Activated CD4-positive, alpha-beta T cell treated with anti-CD3 and anti-CD28 coated beads, Interleukin-2, amount 10 ng/mL, durations not matched to agents 24 days and 14 days (primary cell): ENCODE measurements around the gene MBP. TPM values are rescaled to one million over a fixed set of nuclear protein-coding genes. Genes with fewer than 3 reads are reported as not detected.

Experiments used
- DNase-seq: peaks from one replicate; pipeline ENCODE4 v3.0.0; 2022
- H3K27ac Mint-ChIP-seq: one replicate; pipeline ENCODE4 v1.8.0; 2022; ENCODE audit warnings: mild to moderate bottlenecking, mixed read lengths
- H3K27me3 Mint-ChIP-seq: one replicate; pipeline ENCODE4 v1.8.0; 2022; ENCODE audit warnings: mixed read lengths
- H3K36me3 Mint-ChIP-seq: one replicate; pipeline ENCODE4 v1.8.0; 2022; ENCODE audit warnings: low read depth, mild to moderate bottlenecking, mixed read lengths
- H3K4me1 Mint-ChIP-seq: one replicate; pipeline ENCODE4 v1.8.0; 2021; ENCODE audit warnings: mixed read lengths
- H3K4me3 Mint-ChIP-seq: one replicate; pipeline ENCODE4 v1.8.0; 2022; ENCODE audit warnings: mild to moderate bottlenecking, moderate library complexity, mixed read lengths
- H3K9me3 Mint-ChIP-seq: one replicate; pipeline ENCODE4 v1.8.0; 2021; ENCODE audit warnings: mixed read lengths
- intact Hi-C: fragments of 100-400 bp; cut with micrococcal nuclease; formaldehyde crosslinking; loops from one replicate; pipeline ENCODE4 v1.15.1; 2023
- total RNA-seq: library from RNA; stranded (reverse); gene quantifications from 2 replicates; pipeline ENCODE4 v1.2.3, GENCODE V29; 2022

MBP gene
- total RNA-seq, 1 donor from 2014 or later, result 63.1 TPM

DNA sequence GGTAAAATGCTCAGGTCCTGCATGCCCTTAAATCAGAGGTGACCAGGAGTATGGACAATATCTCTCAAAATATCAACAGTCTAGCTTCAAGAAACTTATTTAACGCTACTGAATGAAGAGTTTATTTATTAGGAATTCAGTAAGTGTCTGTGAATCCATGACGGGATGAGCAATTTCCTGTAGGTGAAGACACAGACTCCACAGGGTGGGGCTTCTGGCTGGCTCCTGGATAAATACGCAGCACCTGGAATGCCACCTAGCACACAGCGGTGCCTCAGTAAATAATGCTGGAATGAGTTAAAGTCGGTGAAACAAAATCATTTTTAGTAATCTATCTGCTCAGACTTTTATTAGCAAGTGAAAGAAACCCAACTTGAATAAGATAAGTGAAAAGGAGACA, 29.4 kb upstream of the MBP start:
- Mint-ChIP-seq H3K36me3 (no peaks in the 10 kb centered on the region), H3K4me1 (no peaks in the 10 kb centered on the region), H3K4me3 (no peak overlapping the region), H3K9me3 (no peaks in the 10 kb centered on the region), H3K27me3 (peaks cover 13% of the 10 kb centered on the region), H3K27ac (no peak overlapping the region)
- no peak for DNase-seq
- intact Hi-C loops, result no loop called here

- intact Hi-C loops, result no loop called here
- Mint-ChIP-seq H3K27ac (no peak overlapping the region), H3K9me3 (no peaks in the 10 kb centered on the region), H3K36me3 (no peaks in the 10 kb centered on the region), H3K4me3 (no peak overlapping the region), H3K4me1 (no peaks in the 10 kb centered on the region), H3K27me3 (peaks cover 14% of the 10 kb centered on the region)
- no peak for DNase-seq
Observed at GRCh38 chr18:77161383-77161782, 28.8 kb upstream of the MBP start.

- Mint-ChIP-seq H3K9me3 (no peaks in the 10 kb centered on the region), H3K27ac (no peak overlapping the region), H3K4me3 (no peak overlapping the region), H3K36me3 (no peaks in the 10 kb centered on the region), H3K27me3 (peaks cover 14% of the 10 kb centered on the region), H3K4me1 (no peaks in the 10 kb centered on the region)
- intact Hi-C loops, result no loop called here
- DNase-seq, result no peak
Observed at GRCh38 chr18:77160515-77160914, 27.9 kb upstream of the MBP start.

- no peaks in the 10 kb centered on the region for H3K36me3 Mint-ChIP-seq
- no peak overlapping the region for H3K4me3 Mint-ChIP-seq
- no peak overlapping the region for H3K27ac Mint-ChIP-seq
- no peak for DNase-seq
- intact Hi-C loops, result no loop called here
- peaks cover 15% of the 10 kb centered on the region for H3K27me3 Mint-ChIP-seq
- H3K9me3 Mint-ChIP-seq, result no peaks in the 10 kb centered on the region
- peaks cover 3% of the 10 kb centered on the region for H3K4me1 Mint-ChIP-seq
Observed at GRCh38 chr18:77157312-77157711, 24.7 kb upstream of the MBP start.

DNA sequence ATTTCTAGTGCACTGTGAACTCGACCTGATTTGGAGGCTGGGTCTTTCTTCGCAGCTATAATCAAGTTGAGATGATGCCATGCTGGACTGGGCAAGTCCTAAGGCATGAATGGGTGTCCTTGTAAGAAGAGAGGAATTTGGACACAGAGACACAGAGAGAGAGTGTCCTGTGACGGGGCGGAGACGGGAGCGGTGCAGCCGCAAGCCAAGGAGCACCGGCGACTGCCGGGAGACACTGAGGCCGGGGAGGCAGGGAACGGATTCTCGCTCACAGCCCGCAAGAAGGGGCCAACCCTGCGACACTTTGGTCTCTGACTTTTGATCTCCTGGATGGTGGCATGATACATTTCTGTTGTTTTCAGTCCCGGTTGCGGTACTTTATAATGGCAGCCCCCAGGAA, 22.4 kb upstream of the MBP start:
- Mint-ChIP-seq H3K27ac (no peak overlapping the region), H3K27me3 (peaks cover 13% of the 10 kb centered on the region), H3K4me1 (peaks cover 11% of the 10 kb centered on the region), H3K9me3 (no peaks in the 10 kb centered on the region), H3K36me3 (no peaks in the 10 kb centered on the region), H3K4me3 (no peak overlapping the region)
- DNase-seq, result no peak
- intact Hi-C loops, result no loop called here

DNA sequence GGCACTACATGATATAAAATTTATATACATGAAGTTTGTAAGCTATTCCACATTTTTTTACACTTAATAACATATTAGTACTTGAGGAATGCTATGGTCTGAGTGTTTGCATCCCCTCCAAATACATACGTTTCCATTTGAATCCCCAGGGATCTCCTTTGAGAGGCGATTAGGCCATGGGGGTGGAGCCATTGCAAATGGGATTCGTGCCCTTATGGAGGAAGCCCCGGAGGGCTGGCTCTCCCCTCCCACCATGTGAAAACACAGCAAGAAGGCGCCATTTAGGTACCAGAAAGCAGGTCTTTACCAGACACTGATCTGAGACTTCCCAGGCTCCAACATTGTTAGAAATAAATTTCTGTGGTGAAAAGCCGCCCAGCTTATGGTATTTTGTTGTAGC, 20.8 kb upstream of the MBP start:
- Mint-ChIP-seq H3K4me3 (no peak overlapping the region), H3K36me3 (no peaks in the 10 kb centered on the region), H3K9me3 (no peaks in the 10 kb centered on the region), H3K4me1 (peaks cover 11% of the 10 kb centered on the region), H3K27me3 (peaks cover 11% of the 10 kb centered on the region), H3K27ac (no peak overlapping the region)
- no peak for DNase-seq
- intact Hi-C loops, result loop anchor here (5.0 kb wide), 1 partner anchor 54 kb away; no protein-coding TSS in a partner anchor

- H3K27ac Mint-ChIP-seq, result no peak overlapping the region
- no peak overlapping the region for H3K4me3 Mint-ChIP-seq
- H3K4me1 Mint-ChIP-seq, result peaks cover 18% of the 10 kb centered on the region
- DNase-seq, result no peak
- H3K36me3 Mint-ChIP-seq, result no peaks in the 10 kb centered on the region
- H3K27me3 Mint-ChIP-seq, result peaks cover 3% of the 10 kb centered on the region
- intact Hi-C loops, result loop anchor here (5.0 kb wide), 1 partner anchor 55 kb away; no protein-coding TSS in a partner anchor
- no peaks in the 10 kb centered on the region for H3K9me3 Mint-ChIP-seq
Observed at GRCh38 chr18:77151772-77152520, 19.4 kb upstream of the MBP start.

- intact Hi-C loops, result loop anchor here (5.0 kb wide), 1 partner anchor 56 kb away; no protein-coding TSS in a partner anchor
- H3K4me1 Mint-ChIP-seq, result peaks cover 18% of the 10 kb centered on the region
- H3K36me3 Mint-ChIP-seq, result no peaks in the 10 kb centered on the region
- DNase-seq, result no peak
- H3K4me3 Mint-ChIP-seq, result no peak overlapping the region
- H3K9me3 Mint-ChIP-seq, result no peaks in the 10 kb centered on the region
- no peak overlapping the region for H3K27ac Mint-ChIP-seq
- H3K27me3 Mint-ChIP-seq, result peaks cover 3% of the 10 kb centered on the region
Observed at GRCh38 chr18:77151033-77151771, 18.6 kb upstream of the MBP start.

DNA sequence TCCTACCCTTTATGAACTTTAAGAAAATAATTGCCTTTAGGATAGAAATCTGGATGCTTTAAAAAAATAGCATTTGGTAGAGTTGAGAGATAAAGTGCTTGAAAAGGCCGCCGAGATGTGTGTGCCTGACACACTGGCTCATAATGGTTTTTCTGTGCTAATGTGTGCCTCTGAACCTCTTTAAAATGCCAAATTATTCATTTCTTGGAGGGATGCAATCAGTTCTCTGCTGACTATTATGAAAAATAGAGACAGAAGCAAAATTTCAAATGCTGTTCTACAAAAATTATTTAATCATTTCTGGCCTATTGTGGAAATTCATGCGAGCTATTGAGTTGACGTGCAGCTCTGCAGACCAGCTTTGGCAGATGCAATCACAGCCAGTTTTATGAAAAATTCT, 18.0 kb upstream of the MBP start:
- DNase-seq, result no peak
- no peaks in the 10 kb centered on the region for H3K9me3 Mint-ChIP-seq
- no peak overlapping the region for H3K4me3 Mint-ChIP-seq
- no peak overlapping the region for H3K27ac Mint-ChIP-seq
- intact Hi-C loops, result loop anchor here (5.0 kb wide), 1 partner anchor 57 kb away; no protein-coding TSS in a partner anchor
- peaks cover 18% of the 10 kb centered on the region for H3K4me1 Mint-ChIP-seq
- no peaks in the 10 kb centered on the region for H3K36me3 Mint-ChIP-seq
- H3K27me3 Mint-ChIP-seq, result peaks cover 3% of the 10 kb centered on the region

DNA sequence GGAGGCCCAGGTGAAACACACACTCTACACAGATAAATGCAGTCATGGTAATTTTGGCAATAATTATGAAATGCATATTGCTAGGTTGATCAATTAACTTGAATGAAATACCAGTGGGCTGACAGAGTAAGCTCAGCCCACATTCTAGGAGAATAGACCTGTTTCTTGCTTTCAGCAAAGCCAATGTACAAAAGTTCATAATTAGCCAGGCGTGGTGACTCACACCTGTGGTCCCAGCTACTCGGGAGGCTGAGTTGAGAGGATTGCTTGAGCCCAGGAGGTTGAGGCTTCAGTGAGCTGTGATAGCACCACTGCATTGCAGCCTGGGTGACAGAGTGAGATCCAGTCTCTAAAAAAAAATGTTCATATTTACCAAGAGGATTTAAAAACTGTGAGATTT, 15.7 kb upstream of the MBP start:
- Mint-ChIP-seq H3K27me3 (no peaks in the 10 kb centered on the region), H3K36me3 (peaks cover 11% of the 10 kb centered on the region), H3K4me3 (no peak overlapping the region), H3K9me3 (peaks cover 14% of the 10 kb centered on the region), H3K4me1 (peaks cover 23% of the 10 kb centered on the region), H3K27ac (no peak overlapping the region)
- intact Hi-C loops, result no loop called here
- DNase-seq, result no peak

DNA sequence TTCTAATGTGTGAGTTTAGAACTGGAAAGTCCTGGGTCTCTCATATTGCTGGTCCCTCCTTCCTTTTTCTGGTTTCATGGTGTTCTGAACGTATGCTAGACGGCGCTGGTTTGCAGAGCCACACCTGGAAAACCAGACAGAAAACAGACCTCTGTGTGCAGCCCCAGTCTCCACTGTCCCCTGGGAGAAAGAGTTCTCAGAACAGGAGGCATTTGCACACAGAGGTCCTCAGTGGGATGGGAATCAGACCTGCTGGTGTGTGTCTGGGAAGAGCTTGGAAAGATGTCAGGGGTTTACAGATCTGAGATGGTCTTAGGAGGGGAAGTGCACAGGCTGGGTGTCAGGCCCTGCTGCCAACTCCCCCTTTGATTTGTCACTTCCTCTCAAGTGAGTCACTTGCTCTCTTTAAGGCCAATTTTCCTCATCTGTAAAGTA, 14.9 kb upstream of the MBP start:
- intact Hi-C loops, result no loop called here
- Mint-ChIP-seq H3K4me1 (peaks cover 23% of the 10 kb centered on the region), H3K27me3 (no peaks in the 10 kb centered on the region), H3K9me3 (peaks cover 18% of the 10 kb centered on the region), H3K27ac (peak overlapping the region; percentile 44), H3K36me3 (peaks cover 15% of the 10 kb centered on the region), H3K4me3 (no peak overlapping the region)
- no peak for DNase-seq

GRCh38 chr18:77146249-77147080, 13.9 kb upstream of the MBP start:
- Mint-ChIP-seq H3K9me3 (peaks cover 24% of the 10 kb centered on the region), H3K27ac (no peak overlapping the region), H3K4me3 (no peak overlapping the region), H3K36me3 (peaks cover 20% of the 10 kb centered on the region), H3K4me1 (peaks cover 23% of the 10 kb centered on the region), H3K27me3 (no peaks in the 10 kb centered on the region)
- intact Hi-C loops, result no loop called here
- no peak for DNase-seq

- Mint-ChIP-seq H3K4me3 (no peak overlapping the region), H3K4me1 (peaks cover 24% of the 10 kb centered on the region), H3K9me3 (peaks cover 24% of the 10 kb centered on the region), H3K27ac (no peak overlapping the region), H3K27me3 (no peaks in the 10 kb centered on the region), H3K36me3 (peaks cover 20% of the 10 kb centered on the region)
- intact Hi-C loops, result no loop called here
- DNase-seq, result no peak
Observed at GRCh38 chr18:77145364-77145901, 12.8 kb upstream of the MBP start.
